Measurements from ENCODE around the gene ITGA5. TPM values are rescaled to one million over a fixed set of nuclear protein-coding genes. Genes with fewer than 3 reads are reported as not detected.

The ITGA5 gene
- total RNA-seq, 4 donors from 2014 or later, result 21.2 to 75.9 (median 29.4) TPM

DNA sequence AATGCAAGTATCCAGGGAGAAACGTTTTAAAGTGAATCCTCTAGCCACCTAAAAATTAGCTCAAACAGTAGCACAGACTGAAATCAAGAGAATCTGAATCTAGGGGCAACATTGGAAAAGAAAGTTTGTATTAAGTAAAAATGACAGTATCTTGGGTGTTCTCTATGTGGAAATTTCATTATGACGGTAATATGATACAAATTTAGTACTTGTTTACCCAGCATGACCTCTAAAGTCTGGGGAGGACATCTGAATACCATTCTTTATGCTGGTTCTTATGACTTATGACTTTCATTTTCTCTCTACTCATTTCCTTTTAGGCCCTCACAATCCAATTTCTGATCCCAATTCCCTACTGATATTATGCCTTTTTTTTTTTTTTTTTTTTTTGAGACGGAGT, 40.3 kb upstream of the ITGA5 start:
- no peak for TF ChIP-seq POLR2A (IDR thresholded peaks at IDR 0.05)
- TF ChIP-seq, protein P1, sequence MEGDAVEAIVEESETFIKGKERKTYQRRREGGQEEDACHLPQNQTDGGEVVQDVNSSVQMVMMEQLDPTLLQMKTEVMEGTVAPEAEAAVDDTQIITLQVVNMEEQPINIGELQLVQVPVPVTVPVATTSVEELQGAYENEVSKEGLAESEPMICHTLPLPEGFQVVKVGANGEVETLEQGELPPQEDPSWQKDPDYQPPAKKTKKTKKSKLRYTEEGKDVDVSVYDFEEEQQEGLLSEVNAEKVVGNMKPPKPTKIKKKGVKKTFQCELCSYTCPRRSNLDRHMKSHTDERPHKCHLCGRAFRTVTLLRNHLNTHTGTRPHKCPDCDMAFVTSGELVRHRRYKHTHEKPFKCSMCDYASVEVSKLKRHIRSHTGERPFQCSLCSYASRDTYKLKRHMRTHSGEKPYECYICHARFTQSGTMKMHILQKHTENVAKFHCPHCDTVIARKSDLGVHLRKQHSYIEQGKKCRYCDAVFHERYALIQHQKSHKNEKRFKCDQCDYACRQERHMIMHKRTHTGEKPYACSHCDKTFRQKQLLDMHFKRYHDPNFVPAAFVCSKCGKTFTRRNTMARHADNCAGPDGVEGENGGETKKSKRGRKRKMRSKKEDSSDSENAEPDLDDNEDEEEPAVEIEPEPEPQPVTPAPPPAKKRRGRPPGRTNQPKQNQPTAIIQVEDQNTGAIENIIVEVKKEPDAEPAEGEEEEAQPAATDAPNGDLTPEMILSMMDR (IDR thresholded peaks at IDR 0.05), result no peak
- intact Hi-C loops (cut with DNase I; ENCODE audit: low total_unique reads), result no loop called here
- no peak overlapping the region for H3K4me3 ChIP-seq (ENCODE audit: low read depth, poor library complexity, severe bottlenecking)
- DNase-seq (ENCODE audit: low spot score in 2 of 2), result no peak
- WGBS, 2 donors, result 70 to 76% methylated on average over 3 of the region's 3 CpGs

DNA sequence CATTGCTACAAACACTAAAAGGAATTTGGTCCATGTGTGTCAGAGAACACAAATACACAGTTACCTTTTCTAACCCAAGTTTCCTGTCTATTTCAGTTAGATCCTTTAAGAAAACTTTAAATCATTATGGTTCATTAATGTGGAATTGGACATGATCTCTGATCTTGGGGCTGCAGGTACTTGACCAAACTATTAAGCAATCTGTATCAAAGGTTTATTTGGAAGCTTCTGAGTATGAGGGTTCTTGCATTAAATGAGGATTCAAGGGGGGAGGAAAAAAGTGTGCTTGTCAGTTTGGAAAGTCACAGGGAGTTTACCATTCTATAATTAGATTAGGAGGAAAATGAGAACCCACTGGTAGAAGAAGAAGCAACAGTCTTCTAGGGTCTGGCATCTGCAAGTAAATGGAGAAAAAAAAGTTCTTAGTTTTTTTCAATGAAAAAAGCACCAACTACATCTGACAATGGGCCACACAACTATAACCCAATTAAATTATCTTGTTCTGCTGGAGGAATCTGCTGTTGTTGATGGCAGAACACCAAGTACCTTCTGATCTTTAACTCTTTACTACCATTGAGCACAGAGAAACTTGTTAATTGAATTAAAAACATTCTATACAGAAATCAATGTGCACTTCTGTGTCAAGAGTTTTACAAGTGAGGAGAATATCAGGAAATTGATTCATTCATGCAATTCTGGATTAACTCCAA, 36.8 kb upstream of the ITGA5 start:
- H3K4me3 ChIP-seq (ENCODE audit: low read depth, poor library complexity, severe bottlenecking), result no peak overlapping the region
- no peak for DNase-seq (ENCODE audit: low spot score in 2 of 2)
- TF ChIP-seq POLR2A (IDR thresholded peaks at IDR 0.05), result no peak
- TF ChIP-seq, protein P1 (IDR thresholded peaks at IDR 0.05), result no peak
- intact Hi-C loops (cut with DNase I; ENCODE audit: low total_unique reads), result no loop called here

DNA sequence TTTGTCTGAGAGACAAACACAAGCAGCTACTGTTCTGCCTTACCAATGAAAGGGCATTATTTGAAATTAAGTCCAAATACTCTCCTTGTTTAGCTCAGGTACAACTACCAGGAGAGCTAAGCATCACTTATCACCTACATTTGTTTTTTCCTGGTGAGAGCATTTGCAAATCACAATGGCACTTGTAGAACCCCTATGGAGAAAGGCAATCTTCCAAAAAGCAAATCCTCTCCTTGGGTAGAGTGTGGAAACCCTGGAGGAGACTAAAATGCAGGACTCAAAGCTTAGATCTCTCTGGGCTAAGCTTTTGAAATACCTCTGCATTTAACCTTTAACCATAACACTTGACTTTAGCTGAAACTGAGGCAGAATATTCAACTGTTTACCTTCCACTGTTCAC, 33.6 kb upstream of the ITGA5 start:
- no peak overlapping the region for H3K4me3 ChIP-seq (ENCODE audit: low read depth, poor library complexity, severe bottlenecking)
- no peak for TF ChIP-seq POLR2A (IDR thresholded peaks at IDR 0.05)
- TF ChIP-seq, protein P1 (IDR thresholded peaks at IDR 0.05), result no peak
- no peak for DNase-seq (ENCODE audit: low spot score in 2 of 2)
- intact Hi-C loops (cut with DNase I; ENCODE audit: low total_unique reads), result no loop called here

DNA sequence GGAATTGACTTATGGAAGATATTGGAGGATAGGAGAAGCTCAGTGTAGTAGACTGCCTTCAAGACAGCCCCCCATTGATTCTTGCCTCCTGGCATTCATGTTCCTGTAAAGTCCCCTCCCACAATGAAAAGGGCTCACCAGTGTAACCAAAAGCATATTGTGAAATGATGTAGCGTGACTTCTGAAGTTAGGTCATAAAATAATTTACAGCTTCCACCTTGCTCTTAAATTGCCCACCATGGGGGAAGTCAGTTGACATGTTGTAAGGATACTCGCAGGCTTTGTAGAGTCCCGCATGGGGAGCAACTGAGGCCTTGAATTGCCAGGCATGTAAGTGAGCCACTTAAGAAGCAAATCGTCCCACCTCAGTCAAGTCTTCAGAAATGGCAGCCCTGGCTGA, 29.3 kb upstream of the ITGA5 start:
- TF ChIP-seq, protein P1 (IDR thresholded peaks at IDR 0.05), result no peak
- no peak for TF ChIP-seq POLR2A (IDR thresholded peaks at IDR 0.05)
- 80 to 85% methylated on average over 4 of the region's 4 CpGs for WGBS, 2 donors
- intact Hi-C loops (cut with DNase I; ENCODE audit: low total_unique reads), result no loop called here
- no peak for DNase-seq (ENCODE audit: low spot score in 2 of 2)
- no peak overlapping the region for H3K4me3 ChIP-seq (ENCODE audit: low read depth, poor library complexity, severe bottlenecking)

DNA sequence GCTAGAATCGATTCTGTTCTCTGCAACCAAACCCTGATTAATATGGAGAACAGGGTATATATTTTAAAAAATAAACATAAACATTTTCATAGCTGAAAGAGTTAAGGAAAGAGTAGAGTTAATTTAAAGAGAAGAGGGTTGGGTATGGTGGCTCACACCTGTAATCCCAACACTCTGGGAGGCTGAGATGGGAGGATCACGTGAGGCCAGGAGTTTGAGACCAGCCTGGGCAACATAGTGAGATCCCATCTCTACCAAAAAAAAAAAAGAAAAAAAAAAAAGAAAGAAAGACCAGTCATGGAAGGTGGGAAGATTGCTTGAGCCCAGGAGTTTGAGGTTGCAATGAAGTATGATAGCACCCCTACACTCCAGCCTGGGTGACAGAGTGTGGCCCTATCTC, 28.9 kb upstream of the ITGA5 start:
- intact Hi-C loops (cut with DNase I; ENCODE audit: low total_unique reads), result no loop called here
- WGBS, 2 donors, result 86 to 88% methylated on average over 2 of the region's 2 CpGs
- no peak for TF ChIP-seq POLR2A (IDR thresholded peaks at IDR 0.05)
- TF ChIP-seq, protein P1 (IDR thresholded peaks at IDR 0.05), result no peak
- no peak for DNase-seq (ENCODE audit: low spot score in 2 of 2)
- no peak overlapping the region for H3K4me3 ChIP-seq (ENCODE audit: low read depth, poor library complexity, severe bottlenecking)

GRCh38 chr12:54444206-54444605, 25.1 kb upstream of the ITGA5 start:
- intact Hi-C loops (cut with DNase I; ENCODE audit: low total_unique reads), result no loop called here
- DNase-seq (ENCODE audit: low spot score in 2 of 2), result no peak
- no peak overlapping the region for H3K4me3 ChIP-seq (ENCODE audit: low read depth, poor library complexity, severe bottlenecking)

More at GRCh38 chr12:54444206-54444605, 25.1 kb upstream of the ITGA5 start:
- TF ChIP-seq, protein P1 (IDR thresholded peaks at IDR 0.05), result no peak
- no peak for TF ChIP-seq POLR2A (IDR thresholded peaks at IDR 0.05)
